H1 (cell line): ENCODE data around the gene HK1.

Experiments used
- ATF3 ChIP-seq: IDR thresholded peaks from 2 replicates; pipeline ENCODE4 v1.6.1; 2011; ENCODE audit warnings: low read depth, mild to moderate bottlenecking, low read length; ENCODE audit not compliant: insufficient read depth
- CTCF ChIP-seq, 3 experiments: IDR thresholded peaks; 1 replicate in 2 of 3; 2 replicates in 1 of 3; pipeline versions ENCODE4 v1.5.1 to v1.6.1; 2011; ENCODE audit warnings: low read length in 3 of 3, mild to moderate bottlenecking in 3 of 3, inconsistent platforms in 2 of 3, low read depth in 1 of 3, moderate library complexity in 1 of 3; ENCODE audit not compliant: insufficient read depth in 1 of 3; ENCODE audit errors: control extremely low read depth in 1 of 3
- FOSL1 ChIP-seq: IDR thresholded peaks from 2 replicates; pipeline ENCODE4 v1.6.1; 2011; ENCODE audit warnings: mild to moderate bottlenecking, low read depth, low read length, moderate library complexity; ENCODE audit not compliant: insufficient read depth
- KDM1A ChIP-seq: fragments of 200-600, 300-600 bp; sonication (generic); IDR thresholded peaks from 2 replicates; pipeline ENCODE4 v1.7.1; 2016; ENCODE audit warnings: mild to moderate bottlenecking, low read length, borderline replicate concordance
- KDM5A ChIP-seq: fragments of 200-600 bp; IDR thresholded peaks from 2 replicates; pipeline ENCODE4 v1.7.1; 2012; ENCODE audit warnings: mild to moderate bottlenecking, low read length, inconsistent platforms, mixed read lengths
- MAX ChIP-seq: IDR thresholded peaks from 2 replicates; pipeline ENCODE4 v1.6.1; 2012; ENCODE audit warnings: inconsistent platforms
- POLR2AphosphoS5 ChIP-seq: IDR thresholded peaks from 2 replicates; pipeline ENCODE4 v1.6.1; 2011; ENCODE audit warnings: low read depth, low read length
- RFX5 ChIP-seq: IDR thresholded peaks from 2 replicates; pipeline ENCODE4 v1.6.1; 2011; ENCODE audit warnings: low read depth, low read length, improper control_type of control experiment, borderline replicate concordance
- RXRA ChIP-seq: IDR thresholded peaks from 2 replicates; pipeline ENCODE4 v1.6.1; 2011; ENCODE audit warnings: low read depth, mild to moderate bottlenecking, low read length, moderate library complexity; ENCODE audit not compliant: insufficient read depth
- SUZ12 ChIP-seq: fragments of 200-600 bp; sonication (generic); IDR thresholded peaks from 2 replicates; pipeline ENCODE4 v1.6.1; 2012; ENCODE audit warnings: mild to moderate bottlenecking, inconsistent platforms, low read length, moderate library complexity, mixed read lengths

- TF ChIP-seq CTCF (IDR thresholded peaks at IDR 0.05; ENCODE audit: control extremely low read depth in 1 of 3, insufficient read depth in 1 of 3, low read depth in 1 of 3, low read length in 3 of 3), result no peak
- TF ChIP-seq ATF3, result no peak
- TF ChIP-seq SUZ12, result no peak
- no peak for TF ChIP-seq KDM1A
- TF ChIP-seq FOSL1, result no peak
- no peak for TF ChIP-seq POLR2AphosphoS5
- TF ChIP-seq RXRA, result no peak
- TF ChIP-seq MAX, result no peak
- no peak for TF ChIP-seq KDM5A
- TF ChIP-seq RFX5, result no peak
Observed at GRCh38 chr10:69285699-69286098, 7.4 kb downstream of the HK1 start.
